ENCODE results near the gene SLC22A6.

The SLC22A6 gene

DNA sequence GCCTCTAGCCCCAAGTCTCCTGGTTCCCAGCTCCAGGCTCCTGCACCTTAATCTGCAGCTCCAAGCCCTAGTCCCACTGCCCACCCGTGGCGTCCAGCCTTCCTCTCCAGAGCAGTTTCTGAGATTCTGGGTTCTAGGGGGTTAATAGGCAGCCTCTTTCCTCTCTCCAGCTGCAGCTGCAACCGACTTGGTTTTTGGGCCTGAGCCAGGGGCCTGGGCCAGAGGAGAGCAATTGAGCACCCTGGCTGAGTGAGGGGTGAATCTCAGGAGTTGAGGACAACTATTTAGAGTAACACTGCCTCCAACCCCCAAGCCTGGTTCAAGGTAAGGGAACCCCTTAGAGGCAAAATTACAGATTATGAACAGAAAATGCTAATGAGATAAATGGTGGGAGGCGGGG is 54.6 kb downstream of the SLC22A6 start:
- no peak for DNase-seq

DNA sequence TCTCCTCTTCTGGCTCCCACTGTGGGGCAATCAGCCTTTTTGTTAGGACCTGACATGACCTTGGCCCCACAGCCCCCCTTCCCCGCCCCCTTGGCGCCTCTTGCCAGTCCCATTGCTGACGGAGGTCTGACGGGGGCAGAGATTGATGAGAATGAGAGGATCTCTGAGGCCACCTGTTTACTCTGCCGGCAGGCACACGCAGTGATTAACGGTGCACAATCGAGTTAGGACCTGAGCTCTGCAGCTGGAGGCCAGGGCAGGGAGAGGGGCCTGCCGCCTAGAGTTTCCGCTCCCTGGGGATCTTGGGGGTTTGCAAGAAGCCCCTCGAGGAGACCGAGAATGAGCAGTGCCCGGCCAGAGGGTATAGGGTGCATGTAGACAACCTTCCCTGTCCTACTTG is 56.8 kb downstream of the SLC22A6 start:
- DNase-seq, result no peak

DNA sequence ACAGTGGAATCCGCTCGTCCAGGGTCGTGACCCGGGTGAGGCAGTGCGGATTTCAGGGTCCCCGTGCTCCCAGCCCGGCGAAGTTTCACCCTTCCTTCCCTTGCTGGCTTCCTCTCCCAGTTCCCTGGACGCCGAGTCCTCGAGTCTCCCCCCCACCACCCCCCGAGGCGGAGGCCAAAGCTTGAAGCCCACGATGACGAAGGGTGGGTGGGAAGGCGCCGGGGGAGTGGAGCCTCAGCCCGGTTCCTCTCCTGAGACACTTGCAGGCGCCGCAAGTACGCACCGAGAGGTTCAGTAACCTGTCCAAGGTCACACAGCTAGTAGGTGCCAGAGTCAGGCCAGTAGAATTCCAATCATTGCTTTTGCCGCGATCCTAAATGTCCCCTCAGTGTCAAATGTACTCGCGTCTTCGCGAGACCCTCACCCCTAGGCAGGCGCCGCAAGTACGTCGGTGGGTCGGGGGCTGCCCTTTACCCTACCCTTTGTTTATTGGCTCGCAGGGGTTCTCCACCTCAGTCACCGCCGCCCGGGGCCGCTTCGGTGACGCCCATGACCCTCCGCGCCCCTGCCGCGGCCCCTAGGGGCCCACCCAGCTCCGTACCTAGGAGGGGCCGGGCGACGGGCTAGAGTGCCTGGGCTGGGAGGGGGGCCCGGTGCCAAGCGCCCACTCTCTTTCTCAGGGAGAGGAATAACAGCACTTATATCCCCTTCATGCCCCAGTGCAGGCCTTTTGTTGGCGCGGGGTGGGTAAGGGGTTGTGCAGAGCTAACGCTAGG is 57.9 kb downstream of the SLC22A6 start:
- DNase-seq, result no peak
